Upper lobe of right lung (tissue), 1 donor: ENCODE data around the gene CCSER1. TPM values are rescaled to one million over a fixed set of nuclear protein-coding genes. Genes with fewer than 3 reads are reported as not detected.
"Not testable (repeated sequence)": the region's sequence is repeated elsewhere in the genome, so short reads cannot be mapped to it uniquely, and the experiment has no call there.

Source experiments
- ATAC-seq: fragments of 200-7000 bp; cut with Tn5 transposase; one replicate; pipeline ENCODE4 v1.9.1; 2020; ENCODE audit warnings: mild to moderate bottlenecking, moderate library complexity
- DNase-seq: peaks from one replicate; pipeline ENCODE4 v3.0.0-alpha.2; 2020
- H3K27ac ChIP-seq: fragments of 200-600 bp; one replicate; pipeline ENCODE4 v1.8.0; 2022
- H3K27me3 ChIP-seq: fragments of 200-600 bp; one replicate; pipeline ENCODE4 v1.8.0; 2022; ENCODE audit warnings: mild to moderate bottlenecking
- H3K36me3 ChIP-seq: fragments of 200-600 bp; one replicate; pipeline ENCODE4 v1.8.0; 2022
- H3K4me1 ChIP-seq: fragments of 200-600 bp; one replicate; pipeline ENCODE4 v1.8.0; 2022
- H3K4me3 ChIP-seq: fragments of 200-600 bp; one replicate; pipeline ENCODE4 v1.8.0; 2022; ENCODE audit warnings: mild to moderate bottlenecking
- H3K9me3 ChIP-seq: fragments of 200-600 bp; one replicate; pipeline ENCODE4 v1.8.0; 2022
- CTCF ChIP-seq: fragments of 200-600 bp; IDR thresholded peaks from one replicate; pipeline ENCODE4 v1.8.0; 2022; ENCODE audit warnings: antibody characterized with exemption
- intact Hi-C: fragments of 100-400 bp; cut with DNase I; formaldehyde crosslinking; loops from one replicate; pipeline ENCODE4 v1.11.0; 2022
- total RNA-seq: library from RNA; stranded (reverse); fragmentation: NEBNext Ultra II Directional; extraction: Animal tissue kit (Norgen Biotek cat#: 25700); gene quantifications from one replicate; pipeline ENCODE4 v1.2.1, GENCODE V29; 2021
- donor health status: DM: no; HTN: yes; CAD: no; lungs with severe emphysema.

CCSER1 gene
- total RNA-seq, 1 donor from 2014 or later, result 7.4 TPM

GRCh38 chr4:91454111-91454510, 1326.9 kb downstream of the CCSER1 start:
- no peak for TF ChIP-seq CTCF
- no peaks in the 10 kb centered on the region for H3K27me3 ChIP-seq
- no peak overlapping the region for H3K27ac ChIP-seq
- no peaks in the 10 kb centered on the region for H3K9me3 ChIP-seq
- intact Hi-C loops, result no loop called here
- no peak overlapping the region for H3K4me3 ChIP-seq
- H3K36me3 ChIP-seq, result no peaks in the 10 kb centered on the region
- no peaks in the 10 kb centered on the region for H3K4me1 ChIP-seq
- no peak for ATAC-seq
- DNase-seq, result no peak

- ATAC-seq, intact Hi-C loops, H3K4me1 ChIP-seq: not testable (repeated sequence)
Observed at GRCh38 chr4:91462566-91462965, 1335.4 kb downstream of the CCSER1 start.

GRCh38 chr4:91470671-91471070, 1343.5 kb downstream of the CCSER1 start:
- no peak for DNase-seq
- H3K9me3 ChIP-seq, result no peaks in the 10 kb centered on the region
- no peak for ATAC-seq
- intact Hi-C loops, result no loop called here
- H3K27ac ChIP-seq, result no peak overlapping the region
- no peaks in the 10 kb centered on the region for H3K4me1 ChIP-seq
- H3K4me3 ChIP-seq, result no peak overlapping the region
- H3K27me3 ChIP-seq, result no peaks in the 10 kb centered on the region
- TF ChIP-seq CTCF, result no peak
- no peaks in the 10 kb centered on the region for H3K36me3 ChIP-seq

More at GRCh38 chr4:91462566-91462965, 1335.4 kb downstream of the CCSER1 start:
- H3K27ac ChIP-seq, H3K9me3 ChIP-seq, H3K4me3 ChIP-seq, H3K36me3 ChIP-seq, DNase-seq, H3K27me3 ChIP-seq: not testable (repeated sequence)

- H3K4me3 ChIP-seq, result no peak overlapping the region
- H3K9me3 ChIP-seq, result no peaks in the 10 kb centered on the region
- no peak for ATAC-seq
- no peak overlapping the region for H3K27ac ChIP-seq
- H3K27me3 ChIP-seq, result no peaks in the 10 kb centered on the region
- no peak for DNase-seq
- H3K36me3 ChIP-seq, result no peaks in the 10 kb centered on the region
- H3K4me1 ChIP-seq, result no peaks in the 10 kb centered on the region
- TF ChIP-seq CTCF, result no peak
- intact Hi-C loops, result no loop called here
Observed at GRCh38 chr4:91471280-91471679, 1344.1 kb downstream of the CCSER1 start.

- H3K27ac ChIP-seq, result no peak overlapping the region
- no peaks in the 10 kb centered on the region for H3K27me3 ChIP-seq
- ATAC-seq (no peak), DNase-seq (no peak)
- no peak overlapping the region for H3K4me3 ChIP-seq
- no peak for TF ChIP-seq CTCF
- no peaks in the 10 kb centered on the region for H3K36me3 ChIP-seq
- H3K4me1 ChIP-seq, result no peaks in the 10 kb centered on the region
- intact Hi-C loops, result no loop called here
- no peaks in the 10 kb centered on the region for H3K9me3 ChIP-seq
Observed at GRCh38 chr4:91472046-91472445, 1344.9 kb downstream of the CCSER1 start.

- Histone ChIP-seq H3K27me3 (no peaks in the 10 kb centered on the region), H3K36me3 (no peaks in the 10 kb centered on the region), H3K9me3 (no peaks in the 10 kb centered on the region), H3K4me3 (no peak overlapping the region), H3K27ac (no peak overlapping the region), H3K4me1 (no peaks in the 10 kb centered on the region)
- ATAC-seq (no peak), DNase-seq (no peak)
- intact Hi-C loops, result no loop called here
- no peak for TF ChIP-seq CTCF
Observed at GRCh38 chr4:91485415-91485814, 1358.2 kb downstream of the CCSER1 start.
